ENCODE results near the gene CKAP4. TPM values are rescaled to one million over a fixed set of nuclear protein-coding genes. Genes with fewer than 3 reads are reported as not detected.
A peak's percentile ranks its signal among the peaks of the same experiment; 100 is the strongest.

Gene CKAP4
- total and polyA plus RNA-seq, 10 donors = 4.5 to 63.0 (median 29.8) TPM

GRCh38 chr12:106233011-106233410 lies 14.8 kb downstream of the CKAP4 start:
- Histone ChIP-seq H3K36me3 (peaks cover 0 to 28% (median 2%) of the 10 kb centered on the region in 6 donors), H3K9me3 (no peaks in the 10 kb centered on the region), H3K27ac (no peak overlapping the region), H3K4me3 (no peak overlapping the region), H3K27me3 (replicated peaks in 1 of 7) (peaks cover 0 to 11% (median 0%) of the 10 kb centered on the region in 7 donors), H3K4me1 (peaks cover 0 to 2% (median under 1%) of the 10 kb centered on the region in 6 donors)
- intact Hi-C loops (cut with DNase I; ENCODE audit: low total_unique reads) = no loop called here
- 90 to 97% (median 95%) methylated on average over 18 to 26 of the region's 26 CpGs for WGBS, 5 donors
- no peak for DNase-seq
- TF ChIP-seq POLR2AphosphoS5 (IDR thresholded peaks at IDR 0.05) (no peak), POLR2A (IDR thresholded peaks at IDR 0.05) (no peak)

- no peak for TF ChIP-seq POLR2A (IDR thresholded peaks at IDR 0.05)
- TF ChIP-seq CTCF (IDR thresholded peaks at IDR 0.05 in 8 of 11, conservative IDR thresholded peaks at IDR 0.05 in 3 of 11) = no peak
- Histone ChIP-seq H3K27ac (peak overlapping the region in 1 of 8 donors; percentile 91), H3K27me3 (replicated peaks in 1 of 7) (peaks cover 0 to 11% (median 0%) of the 10 kb centered on the region in 7 donors), H3K36me3 (peaks cover 0 to 4% (median 0%) of the 10 kb centered on the region in 6 donors), H3K4me1 (peaks cover 0 to 19% (median 15%) of the 10 kb centered on the region in 6 donors), H3K9me3 (no peaks in the 10 kb centered on the region), H3K4me3 (no peak overlapping the region)
- WGBS, 5 donors = 83 to 93% (median 92%) methylated on average over 12 of the region's 12 CpGs
- DNase-seq = peak; percentile 62
- intact Hi-C loops (cut with DNase I; ENCODE audit: low total_unique reads) = no loop called here
These were observed 18.7 kb downstream of the CKAP4 start for GRCh38 chr12:106229036-106229591.

GRCh38 chr12:106228320-106228710 lies 19.5 kb downstream of the CKAP4 start:
- Histone ChIP-seq H3K4me3 (peak overlapping the region in 1 of 8 donors; percentile 47), H3K9me3 (no peaks in the 10 kb centered on the region), H3K36me3 (no peaks in the 10 kb centered on the region), H3K27ac (peak overlapping the region in 6 of 8 donors; percentile 71 to 91 (median 83)), H3K4me1 (peaks cover 0 to 24% (median 16%) of the 10 kb centered on the region in 6 donors), H3K27me3 (replicated peaks in 1 of 7) (peaks cover 0 to 11% (median 0%) of the 10 kb centered on the region in 7 donors)
- peak; percentile 49 for DNase-seq
- intact Hi-C loops (cut with DNase I; ENCODE audit: low total_unique reads) = no loop called here
- 79 to 93% (median 86%) methylated on average over 7 of the region's 7 CpGs for WGBS, 5 donors
- TF ChIP-seq POLR2A (IDR thresholded peaks at IDR 0.05) (no peak), CTCF (IDR thresholded peaks at IDR 0.05 in 8 of 11, conservative IDR thresholded peaks at IDR 0.05 in 3 of 11) (no peak), POLR2AphosphoS5 (IDR thresholded peaks at IDR 0.05) (no peak)

GRCh38 chr12:106227641-106228319 lies 20.0 kb downstream of the CKAP4 start:
- Histone ChIP-seq H3K27ac (peak overlapping the region in 7 of 8 donors; percentile 63 to 91 (median 83)), H3K36me3 (no peaks in the 10 kb centered on the region), H3K9me3 (no peaks in the 10 kb centered on the region), H3K27me3 (replicated peaks in 1 of 7) (peaks cover 0 to 15% (median 0%) of the 10 kb centered on the region in 7 donors), H3K4me1 (peaks cover 0 to 24% (median 16%) of the 10 kb centered on the region in 6 donors), H3K4me3 (peak overlapping the region in 1 of 8 donors; percentile 47)
- WGBS, 5 donors = 46 to 57% (median 49%) methylated on average over 8 of the region's 8 CpGs
- TF ChIP-seq POLR2A (IDR thresholded peaks at IDR 0.05) (no peak), POLR2AphosphoS5 (IDR thresholded peaks at IDR 0.05) (peak; percentile 47 to 68 (median 59)), CTCF (IDR thresholded peaks at IDR 0.05 in 8 of 11, conservative IDR thresholded peaks at IDR 0.05 in 3 of 11) (no peak)
- intact Hi-C loops (cut with DNase I; ENCODE audit: low total_unique reads) = loop anchor here (2.0 kb wide), 1 partner anchor 55 kb away; no protein-coding TSS in a partner anchor
- DNase-seq = peak; percentile 89

All from spleen (tissue), 11 donors.